Coronary artery (tissue), 2 donors: ENCODE measurements around the gene SEPTIN3.

Experiments used
- DNase-seq: peaks from one replicate; pipeline ENCODE4 v3.0.0-alpha.2; 2017; ENCODE audit warnings: low spot score
- H3K27ac ChIP-seq, 2 donors: fragments of 200-600 bp; sonication (generic); one replicate each; pipeline ENCODE4 v1.5.1; 2016 to 2019
- H3K4me3 ChIP-seq: fragments of 200-600 bp; sonication (generic); 2 replicates; pipeline ENCODE4 v1.5.1; 2016; ENCODE audit warnings: mild to moderate bottlenecking, moderate library complexity
- TF ChIP-seq, protein P1 (sequence below): fragments of 200-600 bp; sonication (generic); IDR thresholded peaks from one replicate; pipeline ENCODE4 v1.5.1; 2019; ENCODE audit warnings: antibody characterized with exemption

The SEPTIN3 gene

DNA sequence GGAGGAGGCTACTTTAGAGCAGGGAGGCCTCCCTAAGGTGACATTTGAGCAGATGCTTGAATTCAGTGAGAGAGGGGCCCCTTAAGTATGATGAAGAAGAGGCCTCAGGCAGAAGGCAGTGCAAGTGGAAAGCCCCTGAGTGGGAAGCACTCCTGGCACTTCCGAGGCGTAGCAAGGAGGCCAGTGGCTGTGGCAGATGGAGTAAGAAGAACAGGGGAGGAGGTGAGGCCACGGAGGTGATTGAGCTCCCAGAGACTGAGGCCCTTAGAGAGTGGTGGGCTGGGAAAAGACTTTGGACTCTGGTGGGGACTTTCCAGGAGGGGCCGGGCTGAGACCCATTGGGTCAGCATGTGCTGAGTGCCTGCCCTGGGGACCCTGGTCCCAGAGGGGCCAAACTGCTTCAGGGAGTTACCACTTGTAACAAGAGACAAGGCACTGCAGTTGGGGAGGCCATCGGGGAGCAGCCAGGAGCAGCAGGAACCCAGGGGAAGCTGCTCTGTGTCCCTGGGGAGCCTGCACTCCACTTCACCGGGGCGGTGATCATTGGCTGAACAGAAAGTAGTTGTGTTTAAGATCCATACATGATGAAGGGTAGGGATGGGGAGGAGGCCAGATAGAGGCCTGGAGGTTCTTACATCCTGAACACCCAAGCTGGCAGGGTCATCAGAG, 19.8 kb upstream of the SEPTIN3 start:
- Histone ChIP-seq H3K27ac (no peak overlapping the region), H3K4me3 (no peak overlapping the region)
- DNase-seq, result no peak
- TF ChIP-seq, protein P1, sequence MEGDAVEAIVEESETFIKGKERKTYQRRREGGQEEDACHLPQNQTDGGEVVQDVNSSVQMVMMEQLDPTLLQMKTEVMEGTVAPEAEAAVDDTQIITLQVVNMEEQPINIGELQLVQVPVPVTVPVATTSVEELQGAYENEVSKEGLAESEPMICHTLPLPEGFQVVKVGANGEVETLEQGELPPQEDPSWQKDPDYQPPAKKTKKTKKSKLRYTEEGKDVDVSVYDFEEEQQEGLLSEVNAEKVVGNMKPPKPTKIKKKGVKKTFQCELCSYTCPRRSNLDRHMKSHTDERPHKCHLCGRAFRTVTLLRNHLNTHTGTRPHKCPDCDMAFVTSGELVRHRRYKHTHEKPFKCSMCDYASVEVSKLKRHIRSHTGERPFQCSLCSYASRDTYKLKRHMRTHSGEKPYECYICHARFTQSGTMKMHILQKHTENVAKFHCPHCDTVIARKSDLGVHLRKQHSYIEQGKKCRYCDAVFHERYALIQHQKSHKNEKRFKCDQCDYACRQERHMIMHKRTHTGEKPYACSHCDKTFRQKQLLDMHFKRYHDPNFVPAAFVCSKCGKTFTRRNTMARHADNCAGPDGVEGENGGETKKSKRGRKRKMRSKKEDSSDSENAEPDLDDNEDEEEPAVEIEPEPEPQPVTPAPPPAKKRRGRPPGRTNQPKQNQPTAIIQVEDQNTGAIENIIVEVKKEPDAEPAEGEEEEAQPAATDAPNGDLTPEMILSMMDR, result no peak

- no peak within 1 kb of the TSS for H3K27ac ChIP-seq
- no peak for DNase-seq
- no peak within 1 kb of the TSS for H3K4me3 ChIP-seq
- TF ChIP-seq, protein P1, result no peak
Measured at GRCh38 chr22:41951898-41952474, 17.3 kb upstream of the SEPTIN3 start, which contains the start of gene SMIM45. SMIM45 (plus strand) TSS chr22:41952150.

DNA sequence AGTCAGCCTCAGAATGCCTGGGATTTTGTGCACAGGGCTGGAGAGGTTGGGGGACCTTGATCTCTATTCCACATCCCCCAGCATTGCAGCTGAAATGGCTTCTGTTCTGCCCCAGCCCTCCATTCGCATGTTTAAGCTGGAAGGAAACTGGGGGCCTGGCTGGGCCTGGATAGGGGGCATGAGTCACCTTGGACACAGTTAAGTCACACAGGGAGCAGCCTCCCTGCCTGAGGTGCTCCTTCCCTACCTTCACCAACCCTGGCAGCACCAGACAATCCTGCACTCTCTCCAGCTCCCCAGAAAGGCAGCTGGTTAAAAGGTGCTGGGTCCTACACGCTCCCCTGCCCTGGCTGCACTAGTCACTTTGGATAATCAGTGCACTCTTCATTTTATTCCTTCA, 16.5 kb upstream of the SEPTIN3 start:
- DNase-seq, result no peak
- no peak overlapping the region for H3K27ac ChIP-seq
- TF ChIP-seq, protein P1, result no peak
- H3K4me3 ChIP-seq, result no peak overlapping the region

DNA sequence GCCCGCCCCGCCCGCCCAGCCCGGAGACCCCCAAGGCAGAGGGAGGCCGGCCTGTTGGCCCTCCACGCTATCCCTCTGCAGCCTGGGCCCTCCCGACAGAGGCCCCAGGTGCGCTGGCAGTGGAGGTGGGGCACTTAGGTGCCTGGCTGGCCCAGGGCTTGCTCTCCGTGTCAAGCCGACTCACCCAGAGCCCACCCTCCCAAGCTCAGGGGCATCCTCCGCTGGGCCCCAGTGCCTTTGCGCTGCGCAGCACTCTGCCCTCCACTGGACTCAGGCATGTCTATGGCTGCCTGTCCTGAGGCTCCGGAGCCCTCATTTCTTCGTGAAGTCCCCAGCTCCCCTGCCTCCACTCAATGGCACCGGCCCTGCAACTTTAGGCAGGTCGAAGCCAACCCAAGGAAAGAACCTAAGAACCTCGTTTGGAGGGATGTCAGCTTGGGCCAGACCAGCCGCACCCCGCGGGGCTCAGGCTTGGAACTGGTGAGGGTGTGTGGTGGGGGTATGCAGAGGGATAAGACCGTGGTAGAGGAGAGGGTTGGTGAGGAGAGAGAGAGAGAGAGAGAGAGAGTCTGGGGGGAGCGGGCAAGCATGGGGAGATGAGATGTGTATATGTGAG, 11.2 kb upstream of the SEPTIN3 start:
- no peak for DNase-seq
- Histone ChIP-seq H3K27ac (no peak overlapping the region), H3K4me3 (peak overlapping the region; percentile 60)
- TF ChIP-seq, protein P1, result no peak

DNA sequence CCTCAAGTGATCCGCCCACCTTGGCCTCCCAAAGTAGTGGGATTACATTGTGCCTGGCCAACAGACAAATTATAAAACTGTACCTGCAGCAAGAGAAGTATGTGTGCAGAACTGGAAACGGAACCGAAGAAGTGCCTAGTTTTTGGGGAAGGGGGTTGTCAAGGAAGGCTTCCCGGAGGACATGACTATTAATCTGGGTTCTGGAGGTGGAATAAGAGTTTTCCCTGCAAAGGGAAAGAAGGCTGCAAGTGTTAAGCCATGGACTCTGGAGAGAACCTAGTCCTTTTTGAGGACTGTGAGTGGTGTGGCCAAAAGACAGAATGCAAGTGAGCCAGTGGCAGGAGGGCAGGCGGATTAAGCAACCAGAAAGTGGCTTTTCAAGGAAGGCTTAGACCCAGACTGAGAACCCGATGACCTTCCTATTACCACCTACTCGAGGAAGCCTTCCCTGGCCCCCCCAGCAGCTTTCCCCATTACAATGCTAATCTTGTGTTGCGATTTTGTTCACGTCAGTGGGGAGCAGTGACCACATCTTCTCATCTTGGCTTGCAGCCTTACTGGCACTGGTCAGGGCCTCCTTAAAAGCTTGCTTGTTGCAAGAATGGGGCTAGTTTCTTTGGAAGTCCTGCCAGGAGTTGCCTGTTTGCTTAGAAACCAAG, 5.7 kb upstream of the SEPTIN3 start:
- TF ChIP-seq, protein P1, result no peak
- H3K27ac ChIP-seq, result no peak overlapping the region
- no peak for DNase-seq

DNA sequence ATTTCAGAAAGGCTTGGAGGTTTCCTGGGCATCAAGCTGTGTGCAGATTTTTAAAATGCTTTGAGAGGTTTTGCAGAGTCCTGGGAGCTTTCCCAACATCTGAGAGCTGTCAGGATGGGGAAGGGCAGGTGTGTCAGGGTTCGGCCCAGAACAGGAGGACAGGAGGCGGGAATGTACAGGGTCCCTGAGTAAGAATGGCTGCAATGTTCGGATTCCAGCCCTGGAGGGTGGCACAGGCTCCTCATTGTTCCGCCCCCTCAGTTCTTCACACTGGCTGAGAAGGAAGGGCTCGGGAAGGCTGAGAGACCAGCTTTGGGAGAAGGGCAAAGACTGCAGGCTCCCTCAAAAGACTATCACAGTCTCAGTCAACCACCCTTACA, 5.1 kb upstream of the SEPTIN3 start:
- DNase-seq, result no peak
- TF ChIP-seq, protein P1, result no peak
- H3K27ac ChIP-seq, result no peak overlapping the region

More for the DNA sequence above, 5.7 kb upstream of the SEPTIN3 start:
- H3K4me3 ChIP-seq, result no peak overlapping the region

More for the DNA sequence above, 5.1 kb upstream of the SEPTIN3 start:
- H3K4me3 ChIP-seq, result no peak overlapping the region
